Measurements from ENCODE around the gene TGIF2.

Gene TGIF2

DNA sequence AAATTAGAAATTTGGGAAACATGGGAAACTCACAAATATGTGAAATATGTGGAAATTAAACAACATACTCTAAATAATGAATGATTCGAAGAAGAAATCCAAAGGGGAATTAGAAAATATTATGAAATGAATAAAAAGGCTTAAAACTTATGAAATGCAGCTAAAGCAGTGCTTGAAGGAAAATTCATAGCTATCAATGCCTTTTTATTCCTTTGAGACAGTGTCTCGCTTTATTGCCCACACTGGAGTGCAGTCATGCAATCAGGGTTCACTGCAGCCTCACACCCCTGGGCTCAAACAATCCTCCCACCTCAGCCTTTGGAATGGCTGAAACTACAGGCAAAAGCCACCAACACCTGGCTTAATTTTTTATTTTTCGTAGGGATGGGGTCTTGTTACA is 7.9 kb upstream of the TGIF2 start:
- Histone ChIP-seq H3K36me3 (replicated peaks; ENCODE audit: insufficient read depth, low read length) (no peaks in the 10 kb centered on the region), H3K79me2 (ENCODE audit: low read length) (no peaks in the 10 kb centered on the region), H3K27me3 (replicated peaks; ENCODE audit: insufficient read depth, low read length) (no peaks in the 10 kb centered on the region), H3K4me1 (ENCODE audit: low read length) (no peaks in the 10 kb centered on the region), H2AFZ (ENCODE audit: low read length) (no peak overlapping the region), H3K9me3 (replicated peaks; ENCODE audit: insufficient read depth, low read length) (no peaks in the 10 kb centered on the region), H3K9ac (ENCODE audit: low read length) (no peak overlapping the region), H3K4me2 (ENCODE audit: low read depth, low read length) (no peak overlapping the region), H4K20me1 (ENCODE audit: insufficient read depth, low read length) (no peaks in the 10 kb centered on the region), H3K9me2 (replicated peaks; ENCODE audit: insufficient read depth, low read length) (no peaks in the 10 kb centered on the region), H3K4me3 (ENCODE audit: low read length) (no peak overlapping the region), H3K27ac (ENCODE audit: low read length) (no peak overlapping the region), H3F3A (ENCODE audit: insufficient read depth, low read length) (no peaks in the 10 kb centered on the region)
- TF ChIP-seq, protein P1, sequence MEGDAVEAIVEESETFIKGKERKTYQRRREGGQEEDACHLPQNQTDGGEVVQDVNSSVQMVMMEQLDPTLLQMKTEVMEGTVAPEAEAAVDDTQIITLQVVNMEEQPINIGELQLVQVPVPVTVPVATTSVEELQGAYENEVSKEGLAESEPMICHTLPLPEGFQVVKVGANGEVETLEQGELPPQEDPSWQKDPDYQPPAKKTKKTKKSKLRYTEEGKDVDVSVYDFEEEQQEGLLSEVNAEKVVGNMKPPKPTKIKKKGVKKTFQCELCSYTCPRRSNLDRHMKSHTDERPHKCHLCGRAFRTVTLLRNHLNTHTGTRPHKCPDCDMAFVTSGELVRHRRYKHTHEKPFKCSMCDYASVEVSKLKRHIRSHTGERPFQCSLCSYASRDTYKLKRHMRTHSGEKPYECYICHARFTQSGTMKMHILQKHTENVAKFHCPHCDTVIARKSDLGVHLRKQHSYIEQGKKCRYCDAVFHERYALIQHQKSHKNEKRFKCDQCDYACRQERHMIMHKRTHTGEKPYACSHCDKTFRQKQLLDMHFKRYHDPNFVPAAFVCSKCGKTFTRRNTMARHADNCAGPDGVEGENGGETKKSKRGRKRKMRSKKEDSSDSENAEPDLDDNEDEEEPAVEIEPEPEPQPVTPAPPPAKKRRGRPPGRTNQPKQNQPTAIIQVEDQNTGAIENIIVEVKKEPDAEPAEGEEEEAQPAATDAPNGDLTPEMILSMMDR (IDR thresholded peaks at IDR 0.05; ENCODE audit: low read length), result no peak
- no peak for TF ChIP-seq EZH2phosphoT487 (IDR thresholded peaks at IDR 0.05; ENCODE audit: low read length)
- TF ChIP-seq EZH2 (optimal IDR thresholded peaks at IDR 0.05; ENCODE audit: low read depth, low read length), result no peak
- no peak for DNase-seq

DNA sequence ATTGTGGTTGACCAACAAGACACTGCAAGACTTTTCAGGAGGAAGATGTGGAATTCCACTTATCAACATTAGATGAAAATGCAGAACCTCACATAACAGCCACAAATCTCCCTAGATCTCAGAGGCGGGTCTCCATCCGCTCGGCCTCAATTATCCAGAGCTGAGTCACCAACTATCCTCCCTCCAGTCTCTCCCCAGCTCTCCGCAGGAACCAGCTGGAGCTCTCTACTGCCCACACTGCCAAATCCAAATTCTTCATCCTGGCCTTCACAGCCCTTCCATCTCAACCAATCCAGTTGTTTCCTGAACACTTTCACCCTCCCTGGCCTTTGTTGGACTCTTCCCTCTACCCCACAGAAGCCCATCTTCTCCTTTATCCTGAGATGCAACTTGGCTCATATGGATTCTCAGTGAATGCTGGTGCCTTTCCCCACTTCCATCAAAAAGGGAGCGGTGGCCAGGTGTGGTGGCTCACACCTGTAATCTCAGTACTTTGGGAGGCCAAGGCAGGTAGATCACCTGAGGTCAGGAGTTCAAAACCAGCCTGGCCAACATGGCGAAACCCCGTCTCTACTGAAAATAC is 3.5 kb upstream of the TGIF2 start:
- no peak for DNase-seq
- H3K4me1 ChIP-seq (ENCODE audit: low read length), result 0 out of 2 replicates have a peak, but pooled peaks cover 3% of the 10 kb centered on the region
- peaks cover 13% of the 10 kb centered on the region for H3K79me2 ChIP-seq (ENCODE audit: low read length)
- no peak overlapping the region for H2AFZ ChIP-seq (ENCODE audit: low read length)
- H3K4me3 ChIP-seq (ENCODE audit: low read length), result no peak overlapping the region
- H4K20me1 ChIP-seq (ENCODE audit: insufficient read depth, low read length), result no peaks in the 10 kb centered on the region
- no peak overlapping the region for H3K27ac ChIP-seq (ENCODE audit: low read length)
- H3K4me2 ChIP-seq (ENCODE audit: low read depth, low read length), result no peak overlapping the region
- no peaks in the 10 kb centered on the region for H3K36me3 ChIP-seq (replicated peaks; ENCODE audit: insufficient read depth, low read length)
- no peak overlapping the region for H3K9ac ChIP-seq (ENCODE audit: low read length)
- H3F3A ChIP-seq (ENCODE audit: insufficient read depth, low read length), result peaks cover 19% of the 10 kb centered on the region
- no peaks in the 10 kb centered on the region for H3K9me2 ChIP-seq (replicated peaks; ENCODE audit: insufficient read depth, low read length)
- H3K27me3 ChIP-seq (replicated peaks; ENCODE audit: insufficient read depth, low read length), result no peaks in the 10 kb centered on the region
- TF ChIP-seq EZH2phosphoT487 (IDR thresholded peaks at IDR 0.05; ENCODE audit: low read length) (no peak), EZH2 (optimal IDR thresholded peaks at IDR 0.05; ENCODE audit: low read depth, low read length) (no peak)
- TF ChIP-seq, protein P1 (IDR thresholded peaks at IDR 0.05; ENCODE audit: low read length), result no peak
- no peaks in the 10 kb centered on the region for H3K9me3 ChIP-seq (replicated peaks; ENCODE audit: insufficient read depth, low read length)

DNA sequence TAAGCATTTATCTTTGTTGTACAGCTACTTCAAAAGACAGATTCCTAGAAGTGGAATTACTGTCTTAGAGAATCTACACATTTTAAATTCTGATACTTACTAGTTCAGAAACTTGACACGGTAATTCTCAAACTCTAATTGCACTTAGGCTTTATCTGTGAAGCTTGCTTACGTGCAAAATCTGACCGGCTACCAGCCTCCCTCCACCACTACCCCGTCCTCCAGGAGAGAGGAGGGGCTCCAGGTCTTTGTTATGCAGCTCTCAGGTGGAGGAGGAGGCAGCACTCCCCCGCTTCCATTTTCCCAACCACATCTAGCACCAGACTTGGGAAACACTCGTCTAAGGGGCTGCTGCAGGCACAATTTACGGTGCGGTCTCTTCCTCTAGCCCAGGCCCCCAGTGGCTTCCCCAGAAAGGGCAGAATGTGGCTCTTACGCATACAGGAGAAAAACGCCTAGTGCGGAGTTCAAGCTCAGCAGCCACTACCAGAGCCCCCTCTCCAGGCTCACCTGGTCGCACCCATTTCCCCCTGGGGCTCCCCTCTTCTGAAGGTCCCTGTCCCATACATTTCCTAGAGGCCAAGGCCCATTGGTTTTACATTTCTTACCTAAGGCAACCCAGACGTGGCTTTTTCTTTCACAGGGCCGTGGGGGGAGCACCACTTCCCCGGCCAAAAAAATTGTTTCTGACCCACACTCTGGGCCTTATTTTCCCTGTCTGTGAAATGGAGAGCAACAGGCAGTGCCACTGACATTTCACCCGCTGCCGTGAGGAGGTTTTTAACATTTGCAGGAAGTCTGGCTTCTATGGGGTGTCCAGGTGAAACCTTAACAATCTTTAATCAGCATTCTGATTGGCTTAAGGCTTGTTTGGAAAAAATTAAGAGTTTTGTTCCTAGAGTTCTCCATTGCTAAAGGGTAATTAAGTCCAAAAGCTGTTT is 1.6 kb upstream of the TGIF2 start:
- Histone ChIP-seq H3K4me3 (ENCODE audit: low read length) (no peak overlapping the region), H3K9me3 (replicated peaks; ENCODE audit: insufficient read depth, low read length) (no peaks in the 10 kb centered on the region), H3K27ac (ENCODE audit: low read length) (no peak overlapping the region), H2AFZ (ENCODE audit: low read length) (no peak overlapping the region), H3K9ac (ENCODE audit: low read length) (no peak overlapping the region), H4K20me1 (ENCODE audit: insufficient read depth, low read length) (no peaks in the 10 kb centered on the region), H3K9me2 (replicated peaks; ENCODE audit: insufficient read depth, low read length) (no peaks in the 10 kb centered on the region), H3K79me2 (ENCODE audit: low read length) (peaks cover 32% of the 10 kb centered on the region), H3K27me3 (replicated peaks; ENCODE audit: insufficient read depth, low read length) (no peaks in the 10 kb centered on the region), H3K4me1 (ENCODE audit: low read length) (0 out of 2 replicates have a peak, but pooled peaks cover 9% of the 10 kb centered on the region), H3K4me2 (ENCODE audit: low read depth, low read length) (no peak overlapping the region), H3K36me3 (replicated peaks; ENCODE audit: insufficient read depth, low read length) (no peaks in the 10 kb centered on the region), H3F3A (ENCODE audit: insufficient read depth, low read length) (peaks cover 24% of the 10 kb centered on the region)
- TF ChIP-seq, protein P1 (IDR thresholded peaks at IDR 0.05; ENCODE audit: low read length), result no peak
- TF ChIP-seq EZH2phosphoT487 (IDR thresholded peaks at IDR 0.05; ENCODE audit: low read length) (no peak), EZH2 (optimal IDR thresholded peaks at IDR 0.05; ENCODE audit: low read depth, low read length) (no peak)
- DNase-seq, result no peak

Data from MM.1S (cell line).